Fibroblast of lung (primary cell): ENCODE measurements around the gene PHRF1.

Source experiments
- CTCF ChIP-seq, 2 donors: IDR thresholded peaks in 1 of 2; conservative IDR thresholded peaks in 1 of 2; 1 replicate in 1 of 2; 2 replicates in 1 of 2; pipeline ENCODE4 v1.5.1; 2011 to 2012; ENCODE audit warnings: low read length in 2 of 2, control low read depth in 1 of 2, inconsistent platforms in 1 of 2, low read depth in 1 of 2, mild to moderate bottlenecking in 1 of 2
- EZH2 ChIP-seq: IDR thresholded peaks from 2 replicates; pipeline ENCODE4 v1.5.1; 2012; ENCODE audit warnings: low read length, control low read depth, mild to moderate bottlenecking; ENCODE audit errors: missing control alignments

- no peak for TF ChIP-seq CTCF (conservative IDR thresholded peaks at IDR 0.05 in 1 of 2, IDR thresholded peaks at IDR 0.05 in 1 of 2; ENCODE audit: low read depth in 1 of 2, low read length in 2 of 2)
- no peak for TF ChIP-seq EZH2
These were observed 5.1 kb downstream of the PHRF1 start for GRCh38 chr11:581342-581741.
